ENCODE measurements around the gene ATP2A1.

The ATP2A1 gene

DNA sequence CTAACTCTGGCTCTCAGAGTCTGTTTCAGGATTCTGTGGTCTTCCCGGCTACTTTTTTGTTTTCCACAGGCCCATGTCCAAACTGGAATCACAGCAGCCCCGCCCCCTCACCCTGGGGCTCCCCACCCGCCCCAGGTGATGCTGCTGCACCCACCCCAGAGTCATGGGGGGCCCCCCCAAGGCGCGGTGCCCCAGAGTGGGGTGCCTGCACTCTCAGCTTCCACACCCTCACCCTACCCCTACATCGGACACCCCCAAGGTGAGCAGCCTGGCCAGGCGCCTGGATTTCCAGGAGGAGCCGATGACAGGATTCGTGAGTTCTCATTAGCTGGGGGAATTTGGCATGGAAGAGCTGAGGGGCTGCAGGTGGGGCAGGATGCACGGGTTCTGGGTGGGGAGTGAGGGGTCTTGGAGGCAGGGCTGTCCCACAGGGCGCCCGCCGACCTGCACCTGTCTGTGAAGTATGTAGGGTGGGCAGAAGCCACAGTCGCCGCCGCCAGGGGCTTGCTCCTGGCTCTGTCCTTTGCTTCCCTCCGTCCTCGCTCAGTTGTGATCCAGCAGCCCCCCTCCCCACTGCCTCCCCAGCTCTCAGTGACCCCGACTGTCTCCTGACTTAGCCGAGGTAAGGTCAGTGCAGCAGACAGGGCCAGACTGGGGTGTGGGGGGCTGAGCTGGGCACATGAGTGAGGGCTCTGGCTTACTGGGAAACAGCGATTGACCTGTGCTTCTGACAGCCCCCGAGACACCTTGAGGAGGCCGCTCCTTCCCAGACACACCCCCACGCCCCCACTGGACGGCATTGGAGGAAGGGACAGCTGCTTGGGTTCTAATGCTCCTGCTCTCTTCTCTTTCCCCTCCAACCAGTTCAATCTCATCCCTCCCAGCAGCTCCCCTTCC, 42.2 kb upstream of the ATP2A1 start:
- peaks cover 70% of the 10 kb centered on the region for H3K36me3 ChIP-seq (replicated peaks)

DNA sequence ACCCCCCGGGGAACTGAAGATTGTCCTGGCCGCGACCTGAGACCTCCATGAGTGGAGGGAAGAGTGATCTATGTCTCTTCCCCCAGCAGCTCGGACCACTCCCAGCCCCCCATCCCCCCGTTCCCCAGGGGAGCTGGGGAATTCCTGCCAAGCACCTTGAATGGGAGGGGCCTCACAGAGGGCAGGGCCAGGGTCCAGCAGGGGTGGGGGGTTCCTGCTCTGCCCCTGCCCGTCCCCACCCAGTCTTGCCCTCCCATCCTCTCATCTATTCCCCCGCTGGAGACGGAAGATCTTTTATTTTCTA, 41.6 kb upstream of the ATP2A1 start:
- no peaks in the 10 kb centered on the region for H3K27me3 ChIP-seq (replicated peaks)
- TF ChIP-seq, protein P1, sequence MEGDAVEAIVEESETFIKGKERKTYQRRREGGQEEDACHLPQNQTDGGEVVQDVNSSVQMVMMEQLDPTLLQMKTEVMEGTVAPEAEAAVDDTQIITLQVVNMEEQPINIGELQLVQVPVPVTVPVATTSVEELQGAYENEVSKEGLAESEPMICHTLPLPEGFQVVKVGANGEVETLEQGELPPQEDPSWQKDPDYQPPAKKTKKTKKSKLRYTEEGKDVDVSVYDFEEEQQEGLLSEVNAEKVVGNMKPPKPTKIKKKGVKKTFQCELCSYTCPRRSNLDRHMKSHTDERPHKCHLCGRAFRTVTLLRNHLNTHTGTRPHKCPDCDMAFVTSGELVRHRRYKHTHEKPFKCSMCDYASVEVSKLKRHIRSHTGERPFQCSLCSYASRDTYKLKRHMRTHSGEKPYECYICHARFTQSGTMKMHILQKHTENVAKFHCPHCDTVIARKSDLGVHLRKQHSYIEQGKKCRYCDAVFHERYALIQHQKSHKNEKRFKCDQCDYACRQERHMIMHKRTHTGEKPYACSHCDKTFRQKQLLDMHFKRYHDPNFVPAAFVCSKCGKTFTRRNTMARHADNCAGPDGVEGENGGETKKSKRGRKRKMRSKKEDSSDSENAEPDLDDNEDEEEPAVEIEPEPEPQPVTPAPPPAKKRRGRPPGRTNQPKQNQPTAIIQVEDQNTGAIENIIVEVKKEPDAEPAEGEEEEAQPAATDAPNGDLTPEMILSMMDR (IDR thresholded peaks at IDR 0.05; ENCODE audit: low read depth, low read length, missing control alignments), result no peak
- in situ Hi-C loops (cut with HindIII; ENCODE audit: low pct_ligation_motif_present, low sequenced_read_pairs), result no loop called here
- H3K4me3 ChIP-seq (ENCODE audit: low read depth, low read length), result no peak overlapping the region
- no peak for DNase-seq
- no peak overlapping the region for H3K27ac ChIP-seq
- peaks cover 65% of the 10 kb centered on the region for H3K36me3 ChIP-seq (replicated peaks)

More for the DNA sequence above, 42.2 kb upstream of the ATP2A1 start:
- in situ Hi-C loops (cut with HindIII; ENCODE audit: low pct_ligation_motif_present, low sequenced_read_pairs), result no loop called here
- no peak for DNase-seq
- H3K4me3 ChIP-seq (ENCODE audit: low read depth, low read length), result no peak overlapping the region
- H3K27ac ChIP-seq, result no peak overlapping the region
- TF ChIP-seq, protein P1 (IDR thresholded peaks at IDR 0.05; ENCODE audit: low read depth, low read length, missing control alignments), result no peak
- H3K27me3 ChIP-seq (replicated peaks), result no peaks in the 10 kb centered on the region

DNA sequence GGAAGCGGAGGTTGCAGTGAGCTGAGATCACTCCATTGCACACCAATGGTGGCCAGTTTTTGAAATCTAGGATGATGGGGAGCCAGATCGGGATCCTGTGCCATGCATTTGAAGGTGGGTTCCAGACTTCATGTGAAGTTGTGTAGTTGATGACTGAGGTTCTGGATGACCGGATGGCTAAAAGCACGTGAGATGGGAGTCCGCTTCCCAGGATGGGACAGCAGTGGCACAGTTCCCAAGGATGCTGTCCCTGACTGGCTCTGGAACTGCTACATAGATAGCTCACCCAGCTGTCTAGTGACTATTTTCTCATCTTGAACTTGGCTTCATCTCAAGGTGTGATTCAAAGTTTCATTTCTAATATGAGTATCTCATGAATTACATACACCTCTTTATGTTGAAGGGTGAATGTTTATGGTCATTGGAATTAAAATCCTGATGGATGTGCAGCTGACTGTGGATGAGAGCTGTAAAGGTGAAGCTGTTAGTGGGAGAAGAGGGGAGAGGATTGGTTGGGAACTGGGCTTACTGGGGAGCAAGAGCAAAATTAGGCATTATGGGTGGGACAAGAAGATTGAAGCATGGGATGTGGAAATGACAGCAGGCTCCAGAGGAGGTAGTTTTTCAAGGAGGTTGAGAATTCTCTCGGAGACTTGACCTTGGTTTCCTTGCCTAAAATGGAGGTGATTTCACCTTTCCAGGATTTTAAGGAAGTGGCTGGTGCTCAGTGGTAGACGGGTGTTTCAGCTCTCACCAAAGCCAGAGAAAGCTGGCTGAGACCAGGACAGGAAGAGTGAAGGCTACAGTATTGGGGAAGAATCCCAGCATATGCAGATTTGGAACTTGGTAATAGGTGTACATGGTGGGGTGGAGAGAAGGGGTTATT, 40.4 kb upstream of the ATP2A1 start:
- TF ChIP-seq, protein P1 (IDR thresholded peaks at IDR 0.05; ENCODE audit: low read depth, low read length, missing control alignments), result no peak
- peaks cover 67% of the 10 kb centered on the region for H3K36me3 ChIP-seq (replicated peaks)
- H3K4me3 ChIP-seq (ENCODE audit: low read depth, low read length), result no peak overlapping the region
- no peak overlapping the region for H3K27ac ChIP-seq
- DNase-seq, result no peak
- H3K27me3 ChIP-seq (replicated peaks), result no peaks in the 10 kb centered on the region
- in situ Hi-C loops (cut with HindIII; ENCODE audit: low pct_ligation_motif_present, low sequenced_read_pairs), result no loop called here

DNA sequence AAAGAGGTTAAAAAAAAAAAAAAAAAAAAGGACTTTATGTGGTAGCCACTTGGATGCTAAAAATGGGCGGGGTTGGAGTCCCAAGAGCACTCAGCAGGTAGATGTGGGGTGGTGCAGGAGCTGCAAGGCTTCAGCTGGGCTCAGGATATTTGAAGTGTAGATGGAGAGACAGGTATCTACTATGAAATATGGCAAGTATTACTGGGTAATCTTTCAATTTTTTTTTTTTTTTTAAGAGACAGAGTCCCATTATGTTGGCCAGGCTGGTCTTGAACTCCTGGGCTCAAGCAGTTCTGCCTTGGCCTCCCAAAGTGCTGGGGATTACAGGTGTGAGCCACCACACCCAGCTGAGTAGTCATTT, 39.8 kb upstream of the ATP2A1 start:
- no peak overlapping the region for H3K4me3 ChIP-seq (ENCODE audit: low read depth, low read length)
- in situ Hi-C loops (cut with HindIII; ENCODE audit: low pct_ligation_motif_present, low sequenced_read_pairs), result no loop called here
- H3K36me3 ChIP-seq (replicated peaks), result peaks cover 67% of the 10 kb centered on the region
- H3K27ac ChIP-seq, result no peak overlapping the region
- no peaks in the 10 kb centered on the region for H3K27me3 ChIP-seq (replicated peaks)
- TF ChIP-seq, protein P1 (IDR thresholded peaks at IDR 0.05; ENCODE audit: low read depth, low read length, missing control alignments), result no peak
- no peak for DNase-seq

DNA sequence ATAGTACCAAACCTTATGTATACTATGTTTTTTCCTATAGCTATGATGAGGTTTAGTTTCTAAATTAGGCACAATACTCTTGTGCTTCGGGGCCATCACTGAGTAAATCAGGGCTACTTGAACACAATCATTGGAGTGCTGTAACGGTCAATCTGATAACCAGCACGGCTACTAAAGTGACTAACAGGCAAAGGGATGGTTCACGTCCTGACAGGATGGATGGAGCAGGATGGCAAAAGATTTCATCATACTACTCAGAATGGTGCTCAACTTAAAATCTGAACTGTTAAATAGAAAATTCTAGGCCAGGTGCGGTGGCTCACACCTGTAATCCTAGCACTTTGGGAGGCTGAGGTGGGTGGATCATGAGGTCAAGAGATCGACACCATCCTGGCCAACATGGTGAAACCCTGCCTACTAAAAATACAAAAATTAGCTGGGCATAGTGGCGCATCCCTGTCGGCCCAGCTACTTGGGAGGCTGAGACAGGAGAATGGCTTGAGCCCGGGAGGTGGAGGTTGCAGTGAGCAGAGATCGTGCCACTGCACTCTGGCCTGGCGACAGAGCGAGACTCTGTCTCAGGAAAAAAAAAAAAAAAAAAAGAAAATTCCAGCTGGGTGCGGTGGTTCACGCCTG, 39.2 kb upstream of the ATP2A1 start:
- TF ChIP-seq, protein P1 (IDR thresholded peaks at IDR 0.05; ENCODE audit: low read depth, low read length, missing control alignments), result no peak
- in situ Hi-C loops (cut with HindIII; ENCODE audit: low pct_ligation_motif_present, low sequenced_read_pairs), result no loop called here
- Histone ChIP-seq H3K4me3 (ENCODE audit: low read depth, low read length) (no peak overlapping the region), H3K27me3 (replicated peaks) (no peaks in the 10 kb centered on the region), H3K36me3 (replicated peaks) (peaks cover 67% of the 10 kb centered on the region), H3K27ac (no peak overlapping the region)
- DNase-seq, result no peak

Measured in brain microvascular endothelial cell (primary cell).